GM23248 (cell line): Measurements from ENCODE around the gene NOS1. TPM values are rescaled to one million over a fixed set of nuclear protein-coding genes. Genes with fewer than 3 reads are reported as not detected.
"Not testable (repeated sequence)": the region's sequence is repeated elsewhere in the genome, so short reads cannot be mapped to it uniquely, and the experiment has no call there.

ENCODE experiments used
- DNase-seq: peaks from one replicate; pipeline ENCODE4 v3.0.0-alpha.2; 2015
- H2AFZ ChIP-seq: fragments of 200-600 bp; sonication (generic); 2 replicates; pipeline ENCODE4 v1.6.1; 2016; ENCODE audit warnings: antibody characterized with exemption
- H3F3A ChIP-seq: fragments of 200-600 bp; sonication (generic); 2 replicates; pipeline ENCODE4 v1.6.1; 2016; ENCODE audit warnings: mild to moderate bottlenecking, antibody characterized with exemption, mixed run types; ENCODE audit not compliant: insufficient read depth
- H3K27ac ChIP-seq: fragments of 200-600 bp; sonication (generic); 2 replicates; pipeline ENCODE4 v1.5.1; 2016; ENCODE audit warnings: mild to moderate bottlenecking
- H3K27me3 ChIP-seq: fragments of 200-600 bp; sonication (generic); replicated peaks from 2 replicates; pipeline ENCODE4 v1.6.1; 2016; ENCODE audit warnings: mild to moderate bottlenecking; ENCODE audit not compliant: insufficient read depth
- H3K36me3 ChIP-seq: fragments of 200-600 bp; sonication (generic); 2 replicates; pipeline ENCODE4 v1.6.1; 2016; ENCODE audit warnings: low read depth, mild to moderate bottlenecking
- H3K4me1 ChIP-seq: fragments of 200-600 bp; sonication (generic); 2 replicates; pipeline ENCODE4 v1.6.1; 2016; ENCODE audit warnings: mild to moderate bottlenecking; ENCODE audit not compliant: insufficient read depth
- H3K4me2 ChIP-seq: fragments of 200-600 bp; sonication (generic); one replicate; pipeline ENCODE4 v1.6.1; 2016; ENCODE audit warnings: mild to moderate bottlenecking; ENCODE audit not compliant: unreplicated experiment
- H3K4me3 ChIP-seq: fragments of 200-600 bp; sonication (generic); 2 replicates; pipeline ENCODE4 v1.5.1; 2016; ENCODE audit warnings: mild to moderate bottlenecking
- H3K79me2 ChIP-seq: fragments of 200-600 bp; sonication (generic); 2 replicates; pipeline ENCODE4 v1.6.1; 2016; ENCODE audit warnings: mild to moderate bottlenecking; ENCODE audit not compliant: insufficient read depth
- H3K9ac ChIP-seq: fragments of 200-600 bp; sonication (generic); 2 replicates; pipeline ENCODE4 v1.6.1; 2016; ENCODE audit warnings: mild to moderate bottlenecking
- H3K9me2 ChIP-seq: fragments of 200-600 bp; sonication (generic); 2 replicates; pipeline ENCODE4 v1.6.1; 2016; ENCODE audit warnings: mixed run types, mild to moderate bottlenecking, moderate library complexity; ENCODE audit not compliant: insufficient read depth
- H3K9me3 ChIP-seq: fragments of 200-600 bp; sonication (generic); one replicate; pipeline ENCODE4 v1.6.1; 2017; ENCODE audit warnings: low read depth
- H4K20me1 ChIP-seq: fragments of 200-600 bp; sonication (generic); 2 replicates; pipeline ENCODE4 v1.6.0; 2016; ENCODE audit not compliant: insufficient read depth
- EZH2 ChIP-seq: fragments of 200-600 bp; sonication (generic); IDR thresholded peaks from 2 replicates; pipeline ENCODE4 v1.6.1; 2018; ENCODE audit warnings: antibody characterized with exemption, mild to moderate bottlenecking; ENCODE audit not compliant: insufficient read depth, poor library complexity, severe bottlenecking
- EZH2phosphoT487 ChIP-seq: fragments of 200-600 bp; sonication (generic); IDR thresholded peaks from 2 replicates; pipeline ENCODE4 v1.6.1; 2018; ENCODE audit warnings: antibody characterized with exemption, moderate library complexity, mild to moderate bottlenecking, low read depth; ENCODE audit not compliant: insufficient read depth
- WGBS, 2 experiments: methylation state at CpG; one replicate each; pipeline ENCODE4 v1.1.6; 2015 to 2017; ENCODE audit warnings: low lambda C conversion rate in 2 of 2, low coverage in 1 of 2; ENCODE audit errors: missing lambda C conversion rate in 2 of 2; 5-methylcytosine and 5-hydroxymethylcytosine counted together
- in situ Hi-C: fragments of 300-500 bp; cut with MboI; formaldehyde crosslinking; loops from 2 replicates; pipeline ENCODE4 v1.15.0; 2020
- polyA plus RNA-seq: library from polyadenylated mRNA; unstranded; fragments of >200 nt; fragmentation: Nextera tagmentation; extraction: Ambion mirVana; gene quantifications from 2 replicates; pipeline ENCODE4 v1.2.1, GENCODE V29; 2016
- total RNA-seq: library from RNA; depleted of rRNA; stranded (reverse); fragments of >200 nt; shearing (Covaris generic); gene quantifications from 2 replicates; pipeline ENCODE4 v1.2.3, GENCODE V29; 2014

NOS1 gene
- total and polyA plus RNA-seq, 2 experiments from 2014 or later = not detected

GRCh38 chr12:117404203-117404853 lies 42.9 kb upstream of the NOS1 start:
- TF ChIP-seq EZH2phosphoT487 (no peak), EZH2 (no peak)
- H4K20me1 ChIP-seq = no peaks in the 10 kb centered on the region
- no peaks in the 10 kb centered on the region for H3K36me3 ChIP-seq
- no peak for DNase-seq
- H2AFZ ChIP-seq = no peak overlapping the region
- H3F3A ChIP-seq = no peaks in the 10 kb centered on the region
- H3K9ac ChIP-seq = no peak overlapping the region
- 11 to 18% methylated on average over 4 of the region's 4 CpGs for WGBS, 2 experiments
- no peaks in the 10 kb centered on the region for H3K79me2 ChIP-seq
- H3K27me3 ChIP-seq = no peaks in the 10 kb centered on the region
- no peak overlapping the region for H3K4me2 ChIP-seq
- H3K4me1 ChIP-seq = no peaks in the 10 kb centered on the region
- in situ Hi-C loops = no loop called here
- no peaks in the 10 kb centered on the region for H3K9me3 ChIP-seq
- H3K27ac ChIP-seq = no peak overlapping the region
- no peaks in the 10 kb centered on the region for H3K9me2 ChIP-seq
- H3K4me3 ChIP-seq = no peak overlapping the region

- no peaks in the 10 kb centered on the region for H3F3A ChIP-seq
- TF ChIP-seq EZH2 (no peak), EZH2phosphoT487 (no peak)
- 50 to 54% methylated on average over 3 of the region's 3 CpGs for WGBS, 2 experiments
Measured at GRCh38 chr12:117403586-117404139, 42.2 kb upstream of the NOS1 start.

GRCh38 chr12:117402363-117402762 lies 40.9 kb upstream of the NOS1 start:
- in situ Hi-C loops = no loop called here
- H3K9me2 ChIP-seq = no peaks in the 10 kb centered on the region
- no peaks in the 10 kb centered on the region for H3K36me3 ChIP-seq
- H3K4me2 ChIP-seq = no peak overlapping the region
- TF ChIP-seq EZH2phosphoT487 = no peak
- TF ChIP-seq EZH2 = no peak
- 36 to 39% methylated on average over 4 of the region's 4 CpGs for WGBS, 2 experiments
- no peak overlapping the region for H3K4me3 ChIP-seq
- H3F3A ChIP-seq = no peaks in the 10 kb centered on the region
- H3K4me1 ChIP-seq = no peaks in the 10 kb centered on the region
- no peak overlapping the region for H3K27ac ChIP-seq
- H3K9ac ChIP-seq = no peak overlapping the region
- H3K79me2 ChIP-seq = no peaks in the 10 kb centered on the region
- no peaks in the 10 kb centered on the region for H4K20me1 ChIP-seq
- no peaks in the 10 kb centered on the region for H3K9me3 ChIP-seq
- no peaks in the 10 kb centered on the region for H3K27me3 ChIP-seq
- no peak for DNase-seq
- H2AFZ ChIP-seq = no peak overlapping the region

More at GRCh38 chr12:117403586-117404139, 42.2 kb upstream of the NOS1 start:
- no peaks in the 10 kb centered on the region for H3K9me2 ChIP-seq
- no peak overlapping the region for H2AFZ ChIP-seq
- H3K27ac ChIP-seq = no peak overlapping the region
- no peak overlapping the region for H3K4me2 ChIP-seq
- H3K4me3 ChIP-seq = no peak overlapping the region
- DNase-seq = no peak
- H3K9me3 ChIP-seq = no peaks in the 10 kb centered on the region
- no peaks in the 10 kb centered on the region for H3K4me1 ChIP-seq
- no peaks in the 10 kb centered on the region for H3K27me3 ChIP-seq
- no peaks in the 10 kb centered on the region for H3K36me3 ChIP-seq
- H3K9ac ChIP-seq = no peak overlapping the region
- H3K79me2 ChIP-seq = no peaks in the 10 kb centered on the region
- in situ Hi-C loops = no loop called here
- no peaks in the 10 kb centered on the region for H4K20me1 ChIP-seq

- no peaks in the 10 kb centered on the region for H3K36me3 ChIP-seq
- no peak overlapping the region for H3K27ac ChIP-seq
- TF ChIP-seq EZH2phosphoT487 (no peak), EZH2 (no peak)
- H4K20me1 ChIP-seq = no peaks in the 10 kb centered on the region
- H3K4me2 ChIP-seq = no peak overlapping the region
- no peak for DNase-seq
- H3K9me2 ChIP-seq = no peaks in the 10 kb centered on the region
- no peaks in the 10 kb centered on the region for H3K4me1 ChIP-seq
- WGBS, 2 experiments = 4 to 9% methylated on average over 2 of the region's 2 CpGs
- H3K27me3 ChIP-seq = no peaks in the 10 kb centered on the region
- H3K9ac ChIP-seq = no peak overlapping the region
- H3K4me3 ChIP-seq = no peak overlapping the region
- no peaks in the 10 kb centered on the region for H3F3A ChIP-seq
- no peaks in the 10 kb centered on the region for H3K79me2 ChIP-seq
- no peaks in the 10 kb centered on the region for H3K9me3 ChIP-seq
- H2AFZ ChIP-seq = no peak overlapping the region
- in situ Hi-C loops = no loop called here
Measured at GRCh38 chr12:117400912-117401311, 39.5 kb upstream of the NOS1 start.

- H2AFZ ChIP-seq, H3F3A ChIP-seq, H3K9me2 ChIP-seq, H3K4me3 ChIP-seq, H3K9me3 ChIP-seq, H3K9ac ChIP-seq, H3K4me2 ChIP-seq, H4K20me1 ChIP-seq, H3K27me3 ChIP-seq, H3K79me2 ChIP-seq, DNase-seq, in situ Hi-C loops, H3K27ac ChIP-seq, H3K36me3 ChIP-seq, H3K4me1 ChIP-seq: not testable (repeated sequence)
Measured at GRCh38 chr12:117398482-117398881, 37.1 kb upstream of the NOS1 start.
